Naive thymus-derived CD4-positive, alpha-beta T cell (primary cell): ENCODE results near the gene QKI. TPM values are rescaled to one million over a fixed set of nuclear protein-coding genes. Genes with fewer than 3 reads are reported as not detected.
"Not testable (repeated sequence)": the region's sequence is repeated elsewhere in the genome, so short reads cannot be mapped to it uniquely, and the experiment has no call there.

Experiments used
- ATAC-seq: fragments of 150-1000 bp; cut with Tn5 transposase; 2 replicates; pipeline ENCODE4 v1.10.0; 2021; ENCODE audit warnings: mild to moderate bottlenecking, moderate library complexity
- CTCF ChIA-PET: fragments of 350-600 bp; sonication (Branson Sonifier 250); formaldehyde crosslinking; loops from one replicate; lab custom pipeline; 2021; ENCODE audit warnings: antibody characterized with exemption; lab: Charles Lee
- POLR2A ChIA-PET: fragments of 350-600 bp; sonication (Branson Sonifier 250); formaldehyde crosslinking; loops from one replicate; lab custom pipeline; 2021; ENCODE audit warnings: antibody characterized with exemption, inconsistent platforms; lab: Charles Lee
- DNase-seq, 9 donors: peaks; one replicate each; pipeline versions ENCODE4 v3.0.0 to v3.0.0-alpha.2; 2020 to 2022; ENCODE audit warnings: mixed read lengths in 1 of 9
- H3K27ac ChIP-seq: one replicate; pipeline ENCODE4 v1.7.0; 2013; ENCODE audit warnings: mild to moderate bottlenecking, low read depth, low read length, moderate library complexity
- H3K27me3 ChIP-seq, 2 donors: one replicate each; pipeline ENCODE4 v1.7.0; 2013; ENCODE audit warnings: low read length in 2 of 2, mild to moderate bottlenecking in 2 of 2, moderate library complexity in 2 of 2; ENCODE audit not compliant: control insufficient read depth in 2 of 2, insufficient read depth in 2 of 2
- H3K36me3 ChIP-seq, 3 experiments: 1 replicate in 2 of 3; 2 replicates in 1 of 3; pipeline ENCODE4 v1.7.0; 2013; ENCODE audit warnings: low read length in 3 of 3, mild to moderate bottlenecking in 3 of 3, moderate library complexity in 1 of 3; ENCODE audit not compliant: insufficient read depth in 3 of 3, control insufficient read depth in 2 of 3
- H3K4me1 ChIP-seq, 2 donors: one replicate each; pipeline ENCODE4 v1.7.0; 2013; ENCODE audit warnings: low read length in 2 of 2, mild to moderate bottlenecking in 2 of 2, moderate library complexity in 1 of 2; ENCODE audit not compliant: control insufficient read depth in 2 of 2, insufficient read depth in 2 of 2
- H3K4me3 ChIP-seq: 2 replicates; pipeline ENCODE4 v1.7.0; 2013; ENCODE audit warnings: mild to moderate bottlenecking, low read length
- H3K9me3 ChIP-seq, 3 experiments: 1 replicate in 2 of 3; 2 replicates in 1 of 3; pipeline ENCODE4 v1.7.0; 2013; ENCODE audit warnings: low read length in 3 of 3; ENCODE audit not compliant: control insufficient read depth in 2 of 3
- H3K27ac Mint-ChIP-seq, 9 donors: one replicate each; pipeline ENCODE4 v1.8.0; 2020 to 2022; ENCODE audit warnings: mixed read lengths in 9 of 9, mild to moderate bottlenecking in 8 of 9, moderate library complexity in 5 of 9, inconsistent platforms in 2 of 9
- H3K27me3 Mint-ChIP-seq, 5 donors: one replicate each; pipeline ENCODE4 v1.8.0; 2021 to 2022; ENCODE audit warnings: mixed read lengths in 5 of 5, mild to moderate bottlenecking in 1 of 5
- H3K36me3 Mint-ChIP-seq, 5 donors: one replicate each; pipeline ENCODE4 v1.8.0; 2020 to 2022; ENCODE audit warnings: mixed read lengths in 5 of 5, mild to moderate bottlenecking in 3 of 5, inconsistent platforms in 1 of 5
- H3K4me1 Mint-ChIP-seq, 7 donors: one replicate each; pipeline ENCODE4 v1.8.0; 2020 to 2022; ENCODE audit warnings: mixed read lengths in 7 of 7, mild to moderate bottlenecking in 3 of 7, inconsistent platforms in 1 of 7
- H3K4me3 Mint-ChIP-seq, 10 donors: one replicate each; pipeline ENCODE4 v1.8.0; 2020 to 2022; ENCODE audit warnings: mild to moderate bottlenecking in 10 of 10, mixed read lengths in 10 of 10, moderate library complexity in 6 of 10, inconsistent platforms in 2 of 10
- H3K9me3 Mint-ChIP-seq, 11 donors: one replicate each; pipeline ENCODE4 v1.8.0; 2020 to 2022; ENCODE audit warnings: mixed read lengths in 11 of 11, mild to moderate bottlenecking in 4 of 11, inconsistent platforms in 1 of 11, moderate library complexity in 1 of 11
- intact Hi-C, 2 donors: fragments of 100-400 bp; cut with micrococcal nuclease; formaldehyde crosslinking; loops; one replicate each; pipeline ENCODE4 v1.15.1; 2023
- polyA plus RNA-seq, 2 donors: library from polyadenylated mRNA; unstranded; fragments of 300-500 nt; fragmentation: Illumina TruSeq; gene quantifications; one replicate each; pipeline ENCODE4 v1.2.3, GENCODE V29; 2021
- total RNA-seq, 6 experiments: library from RNA in 5 of 6; stranded (reverse) in 5 of 6; gene quantifications; 1 replicate in 5 of 6; 2 replicates in 1 of 6; pipeline ENCODE4 v1.2.3 and lab custom pipeline; 2021 to 2026

The QKI gene
- total and polyA plus RNA-seq, 7 experiments from 2014 or later = 15.0 to 147 (median 72.5) TPM

GRCh38 chr6:163381118-163381756 lies 33.3 kb upstream of the QKI start:
- Mint-ChIP-seq H3K27ac (no peak overlapping the region), H3K4me1 (no peaks in the 10 kb centered on the region), H3K9me3 (peaks cover 0 to 17% (median 4%) of the 10 kb centered on the region in 11 donors), H3K4me3 (no peak overlapping the region), H3K36me3 (no peaks in the 10 kb centered on the region), H3K27me3 (peaks cover 0 to 14% (median 0%) of the 10 kb centered on the region in 5 donors)
- no peak for DNase-seq
- no peak overlapping the region for H3K4me3 ChIP-seq
- no peaks in the 10 kb centered on the region for H3K36me3 ChIP-seq
- no peaks in the 10 kb centered on the region for H3K4me1 ChIP-seq
- no peak for ATAC-seq
- POLR2A ChIA-PET = no interaction called here
- CTCF ChIA-PET = interaction anchor here (0.7 kb wide), 1 partner anchor 40 kb away, joined by 3 read pairs; no protein-coding TSS in a partner anchor
- H3K9me3 ChIP-seq = peaks cover 0 to 7% (median 0%) of the 10 kb centered on the region in 3 experiments
- no peaks in the 10 kb centered on the region for H3K27me3 ChIP-seq
- H3K27ac ChIP-seq = no peak overlapping the region
- intact Hi-C loops = no loop called here

GRCh38 chr6:163383396-163383795 lies 31.1 kb upstream of the QKI start:
- H3K36me3 Mint-ChIP-seq, H3K27ac ChIP-seq, POLR2A ChIA-PET, DNase-seq, H3K9me3 ChIP-seq, H3K27me3 ChIP-seq, H3K4me3 Mint-ChIP-seq, H3K4me1 ChIP-seq, H3K4me1 Mint-ChIP-seq, H3K36me3 ChIP-seq, H3K4me3 ChIP-seq, CTCF ChIA-PET, ATAC-seq, H3K27ac Mint-ChIP-seq, intact Hi-C loops: not testable (repeated sequence)
- Mint-ChIP-seq H3K9me3 (peaks cover 0 to 17% (median 4%) of the 10 kb centered on the region in 11 donors), H3K27me3 (peaks cover 0 to 10% (median 0%) of the 10 kb centered on the region in 5 donors)

GRCh38 chr6:163383912-163384311 lies 30.6 kb upstream of the QKI start:
- CTCF ChIA-PET = no interaction called here
- peaks cover 0 to 7% (median 0%) of the 10 kb centered on the region in 3 experiments for H3K9me3 ChIP-seq
- no peak overlapping the region for H3K4me3 Mint-ChIP-seq

GRCh38 chr6:163384510-163384909 lies 30.0 kb upstream of the QKI start:
- H3K9me3 Mint-ChIP-seq = peaks cover 0 to 17% (median 4%) of the 10 kb centered on the region in 11 donors
- H3K4me1 Mint-ChIP-seq = no peaks in the 10 kb centered on the region
- Histone ChIP-seq H3K27me3 (no peaks in the 10 kb centered on the region), H3K36me3 (no peaks in the 10 kb centered on the region), H3K27ac (no peak overlapping the region), H3K4me3 (no peak overlapping the region), H3K9me3 (peaks cover 0 to 7% (median 0%) of the 10 kb centered on the region in 3 experiments), H3K4me1 (no peaks in the 10 kb centered on the region)
- ChIA-PET CTCF (no interaction called here), POLR2A (no interaction called here)
- intact Hi-C loops = no loop called here
- no peak overlapping the region for H3K27ac Mint-ChIP-seq
- H3K4me3 Mint-ChIP-seq = no peak overlapping the region
- peaks cover 0 to 15% (median 0%) of the 10 kb centered on the region in 5 donors for H3K27me3 Mint-ChIP-seq
- ATAC-seq (no peak), DNase-seq (no peak)
- H3K36me3 Mint-ChIP-seq = no peaks in the 10 kb centered on the region

More at GRCh38 chr6:163383912-163384311, 30.6 kb upstream of the QKI start:
- intact Hi-C loops = no loop called here
- Histone ChIP-seq H3K4me3 (no peak overlapping the region), H3K27me3 (no peaks in the 10 kb centered on the region), H3K36me3 (no peaks in the 10 kb centered on the region), H3K27ac (no peak overlapping the region), H3K4me1 (no peaks in the 10 kb centered on the region)
- ATAC-seq (no peak), DNase-seq (no peak)
- POLR2A ChIA-PET = no interaction called here
- no peaks in the 10 kb centered on the region for H3K4me1 Mint-ChIP-seq
- H3K27me3 Mint-ChIP-seq = peaks cover 0 to 13% (median 0%) of the 10 kb centered on the region in 5 donors
- H3K9me3 Mint-ChIP-seq = peaks cover 0 to 17% (median 4%) of the 10 kb centered on the region in 11 donors
- H3K36me3 Mint-ChIP-seq = no peaks in the 10 kb centered on the region
- no peak overlapping the region for H3K27ac Mint-ChIP-seq

GRCh38 chr6:163385503-163385902 lies 29.0 kb upstream of the QKI start:
- intact Hi-C loops, H3K27ac Mint-ChIP-seq, H3K4me3 Mint-ChIP-seq, DNase-seq, H3K4me1 ChIP-seq, CTCF ChIA-PET, H3K27ac ChIP-seq, H3K4me1 Mint-ChIP-seq, H3K36me3 ChIP-seq, POLR2A ChIA-PET, H3K4me3 ChIP-seq, ATAC-seq, H3K9me3 ChIP-seq, H3K36me3 Mint-ChIP-seq, H3K27me3 ChIP-seq: not testable (repeated sequence)
- H3K27me3 Mint-ChIP-seq = peaks cover 0 to 21% (median 3%) of the 10 kb centered on the region in 5 donors
- H3K9me3 Mint-ChIP-seq = peaks cover 0 to 17% (median 4%) of the 10 kb centered on the region in 11 donors

GRCh38 chr6:163386329-163386908 lies 28.1 kb upstream of the QKI start:
- no peak for DNase-seq
- Mint-ChIP-seq H3K36me3 (no peaks in the 10 kb centered on the region), H3K4me1 (no peaks in the 10 kb centered on the region), H3K4me3 (no peak overlapping the region), H3K27ac (peak overlapping the region in 1 of 9 donors; percentile 78), H3K9me3 (peaks cover 0 to 17% (median 4%) of the 10 kb centered on the region in 11 donors), H3K27me3 (peaks cover 0 to 18% (median 6%) of the 10 kb centered on the region in 5 donors)
- ChIA-PET POLR2A (no interaction called here), CTCF (no interaction called here)
- no peaks in the 10 kb centered on the region for H3K36me3 ChIP-seq
- no peak overlapping the region for H3K4me3 ChIP-seq
- peaks cover 0 to 7% (median 0%) of the 10 kb centered on the region in 3 experiments for H3K9me3 ChIP-seq
- H3K27me3 ChIP-seq = no peaks in the 10 kb centered on the region
- H3K27ac ChIP-seq = no peak overlapping the region
- ATAC-seq = no peak
- intact Hi-C loops = no loop called here
- no peaks in the 10 kb centered on the region for H3K4me1 ChIP-seq
